ENCODE data around the gene ZCRB1. TPM values are rescaled to one million over a fixed set of nuclear protein-coding genes. Genes with fewer than 3 reads are reported as not detected.
"Not testable (repeated sequence)": the region's sequence is repeated elsewhere in the genome, so short reads cannot be mapped to it uniquely, and the experiment has no call there.

The ZCRB1 gene
- total and polyA plus RNA-seq, 3 donors from 2014 or later, result 54.6 to 101 (median 65.8) TPM

DNA sequence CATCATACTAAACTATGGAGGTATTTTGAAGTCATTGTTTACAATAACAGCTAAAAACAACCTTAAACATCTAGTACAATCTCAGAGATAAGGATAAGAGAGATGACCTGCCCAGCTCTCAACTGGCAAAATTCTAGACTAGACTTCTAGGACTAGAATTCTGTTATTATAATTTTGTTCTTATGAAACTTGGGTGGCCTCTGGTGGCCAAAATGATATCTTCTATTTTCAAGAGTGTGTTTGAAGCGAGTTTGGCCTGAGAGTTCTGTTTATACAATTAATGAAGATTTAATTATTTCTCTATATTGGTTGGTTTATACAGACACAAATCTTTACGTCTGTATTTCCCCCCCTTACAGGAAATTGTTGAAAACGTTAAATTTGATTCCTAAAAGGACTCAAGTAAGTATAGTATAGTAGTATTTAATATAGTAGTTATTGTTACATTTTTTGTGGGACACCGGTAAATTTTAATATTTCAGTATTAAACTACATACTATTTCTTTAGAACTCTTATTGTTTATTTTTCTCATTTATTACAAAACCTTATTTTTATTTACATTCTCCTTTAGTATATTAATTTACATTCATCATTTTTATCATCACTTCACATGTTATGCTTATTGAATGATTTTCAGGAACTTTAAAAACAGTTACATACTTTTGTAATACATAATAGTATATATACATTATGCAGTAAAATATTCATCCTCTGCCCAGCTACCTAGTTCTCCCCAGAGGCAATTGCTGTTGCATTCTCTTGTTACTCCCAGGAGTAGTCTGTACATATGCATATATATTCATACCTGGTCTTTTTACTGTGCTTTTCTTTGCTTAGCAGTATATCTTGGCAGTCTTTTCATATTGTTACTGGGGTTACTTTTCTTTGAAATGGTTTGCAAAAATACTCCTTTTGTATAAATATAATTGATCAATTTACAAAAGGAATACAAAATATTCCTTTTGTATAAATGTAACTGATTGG is 6.7 kb upstream of the ZCRB1 start:
- Histone ChIP-seq H3K4me1 (peaks cover 5% of the 10 kb centered on the region), H3K9me3 (no peaks in the 10 kb centered on the region), H3K4me3 (no peak overlapping the region), H3K27me3 (no peaks in the 10 kb centered on the region), H3K27ac (no peak overlapping the region), H3K36me3 (ENCODE audit: low read depth, missing control alignments) (no peaks in the 10 kb centered on the region)
- DNase-seq, result peak; percentile 64
- 44 to 48% methylated on average over 4 of the region's 4 CpGs for WGBS, 2 donors
- intact Hi-C loops (cut with DNase I; ENCODE audit: low total_unique reads), result loop anchor here (5.0 kb wide), 1 partner anchor 200 kb away; no protein-coding TSS in a partner anchor
- TF ChIP-seq POLR2A (IDR thresholded peaks at IDR 0.05), result no peak
- TF ChIP-seq CTCF (IDR thresholded peaks at IDR 0.05), result peak; percentile 52 to 71 (median 57)

DNA sequence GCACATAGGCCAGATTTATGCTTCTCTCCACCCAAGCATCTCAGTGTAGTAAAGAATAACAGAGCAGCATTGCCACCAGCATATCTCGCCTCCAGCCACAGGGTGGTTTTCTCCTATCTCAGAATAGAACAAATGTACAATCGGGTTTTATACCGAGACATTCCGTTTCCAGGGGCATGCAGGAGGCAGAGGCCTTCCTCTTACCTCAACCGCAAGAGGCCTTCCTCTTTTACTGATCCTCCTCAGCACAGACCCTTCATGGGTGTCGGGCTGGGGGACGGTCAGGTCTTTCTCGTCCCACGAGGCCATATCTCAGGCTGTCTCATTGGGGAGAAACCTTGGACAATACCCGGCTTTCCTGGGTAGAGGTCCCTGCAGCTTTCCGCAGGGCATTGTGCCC is 4.2 kb upstream of the ZCRB1 start:
- intact Hi-C loops (cut with DNase I; ENCODE audit: low total_unique reads), result loop anchor here (5.0 kb wide), 1 partner anchor 198 kb away; no protein-coding TSS in a partner anchor
- not testable (repeated sequence) for H3K9me3 ChIP-seq; DNase-seq; H3K36me3 ChIP-seq (ENCODE audit: low read depth, missing control alignments); H3K27ac ChIP-seq; H3K27me3 ChIP-seq; H3K4me3 ChIP-seq
- 91% methylated on average over 11 of the region's 11 CpGs for WGBS, 2 donors
- peaks cover 18% of the 10 kb centered on the region for H3K4me1 ChIP-seq

DNA sequence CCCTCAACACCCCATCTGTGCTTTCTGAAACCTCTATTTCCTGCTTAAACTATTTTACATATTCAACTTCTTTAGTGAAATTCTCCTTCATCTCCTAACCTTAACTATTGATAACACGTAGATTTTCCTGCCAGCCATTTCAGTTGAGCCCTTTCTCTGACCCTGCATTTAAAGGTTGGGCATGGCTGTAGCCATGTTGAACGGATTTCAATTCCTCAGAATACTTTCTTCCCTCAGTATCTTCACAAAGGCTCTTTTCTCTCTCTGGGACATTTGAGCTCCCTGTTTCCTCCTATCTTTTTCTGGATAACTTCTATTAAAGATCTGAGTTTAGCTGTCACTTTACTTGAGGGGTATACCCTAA is 1.3 kb upstream of the ZCRB1 start:
- H3K27me3 ChIP-seq, result no peaks in the 10 kb centered on the region
- no peaks in the 10 kb centered on the region for H3K9me3 ChIP-seq
- no peak overlapping the region for H3K27ac ChIP-seq
- no peak for TF ChIP-seq CTCF (IDR thresholded peaks at IDR 0.05)
- TF ChIP-seq POLR2A (IDR thresholded peaks at IDR 0.05), result no peak
- no peak for DNase-seq
- no peaks in the 10 kb centered on the region for H3K36me3 ChIP-seq (ENCODE audit: low read depth, missing control alignments)
- peaks cover 19% of the 10 kb centered on the region for H3K4me1 ChIP-seq
- 30 to 33% methylated on average over 2 of the region's 2 CpGs for WGBS, 2 donors
- intact Hi-C loops (cut with DNase I; ENCODE audit: low total_unique reads), result no loop called here
- peak overlapping the region in 1 of 2 donors; percentile 90 for H3K4me3 ChIP-seq

GRCh38 chr12:42326541-42327226 is 790 bp upstream of the ZCRB1 start:
- H3K4me3 ChIP-seq, result peak overlapping the region; percentile 64 to 90
- peak; percentile 31 for DNase-seq
- TF ChIP-seq POLR2A (IDR thresholded peaks at IDR 0.05), result no peak
- intact Hi-C loops (cut with DNase I; ENCODE audit: low total_unique reads), result no loop called here
- peak overlapping the region; percentile 89 to 90 for H3K27ac ChIP-seq
- H3K27me3 ChIP-seq, result no peaks in the 10 kb centered on the region
- 5% methylated on average over 13 of the region's 13 CpGs for WGBS, 2 donors
- H3K36me3 ChIP-seq (ENCODE audit: low read depth, missing control alignments), result no peaks in the 10 kb centered on the region
- H3K9me3 ChIP-seq, result no peaks in the 10 kb centered on the region
- peaks cover 15% of the 10 kb centered on the region for H3K4me1 ChIP-seq

DNA sequence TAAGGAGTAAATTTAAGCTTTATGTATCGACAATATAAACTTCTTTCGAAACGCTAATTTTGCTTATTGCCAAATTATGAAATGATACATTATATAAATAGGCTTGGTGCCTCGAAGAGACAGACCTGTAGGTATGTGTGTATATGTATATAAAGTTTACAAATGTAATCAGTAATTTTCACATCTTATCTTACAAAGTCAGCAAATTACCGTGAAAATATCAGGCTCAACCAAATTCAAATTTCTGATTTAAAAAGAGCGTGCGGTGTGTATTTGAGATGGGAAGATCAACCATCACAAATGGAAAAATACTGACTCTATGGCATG is 605 bp downstream of the ZCRB1 start:
- Histone ChIP-seq H3K4me1 (peaks cover 15% of the 10 kb centered on the region), H3K36me3 (ENCODE audit: low read depth, missing control alignments) (no peaks in the 10 kb centered on the region), H3K4me3 (peak overlapping the region; percentile 64 to 90), H3K27ac (peak overlapping the region; percentile 89 to 90), H3K9me3 (no peaks in the 10 kb centered on the region), H3K27me3 (no peaks in the 10 kb centered on the region)
- TF ChIP-seq POLR2A (IDR thresholded peaks at IDR 0.05) (no peak), CTCF (IDR thresholded peaks at IDR 0.05) (no peak)
- intact Hi-C loops (cut with DNase I; ENCODE audit: low total_unique reads), result no loop called here
- no peak for DNase-seq
- WGBS, 2 donors, result 22 to 24% methylated on average over 7 of the region's 7 CpGs
